ENCODE measurements around the gene RGPD8. TPM values are rescaled to one million over a fixed set of nuclear protein-coding genes. Genes with fewer than 3 reads are reported as not detected.

Gene RGPD8
- total RNA-seq, 4 donors from 2014 or later, result 23.9 to 33.7 (median 27.0) TPM

DNA sequence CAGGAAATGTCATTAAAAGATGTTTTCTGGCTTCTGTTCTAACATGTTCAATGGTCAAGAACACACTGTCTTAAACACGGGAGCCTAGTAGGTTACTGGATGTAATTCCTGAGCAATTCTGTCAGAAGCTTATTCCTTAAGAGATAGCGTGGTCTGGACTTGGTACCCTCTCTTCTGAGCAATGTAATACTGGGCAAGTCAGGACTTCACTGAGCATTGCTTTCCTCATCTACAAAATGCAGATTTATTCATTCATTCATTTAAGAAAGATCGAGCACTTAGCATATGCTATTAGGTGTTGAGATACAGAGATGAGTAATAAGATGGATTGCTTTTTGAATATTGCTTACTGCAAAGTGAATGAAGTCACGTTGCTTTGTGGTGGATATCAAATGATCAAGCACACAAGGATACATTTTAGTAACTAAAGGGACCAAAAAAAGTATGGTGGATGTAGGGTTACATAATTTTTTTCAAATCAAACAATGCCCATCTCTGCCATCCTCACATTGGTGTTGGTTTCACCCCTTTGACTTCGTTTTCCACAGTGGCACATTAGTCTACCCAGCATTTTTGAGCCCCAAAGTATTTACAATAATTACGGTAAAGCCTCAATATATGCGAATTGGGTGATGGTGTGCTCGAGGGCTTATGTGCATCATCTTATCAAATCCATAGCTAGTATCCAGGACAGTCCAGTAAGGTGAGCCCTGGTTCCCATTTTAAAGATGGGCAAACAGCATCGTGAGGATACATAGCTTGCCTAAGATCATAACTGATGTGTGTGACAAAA, 92.8 kb downstream of the RGPD8 start:
- TF ChIP-seq CTCF (IDR thresholded peaks at IDR 0.05), result no peak
- DNase-seq (ENCODE audit: low spot score), result no peak

DNA sequence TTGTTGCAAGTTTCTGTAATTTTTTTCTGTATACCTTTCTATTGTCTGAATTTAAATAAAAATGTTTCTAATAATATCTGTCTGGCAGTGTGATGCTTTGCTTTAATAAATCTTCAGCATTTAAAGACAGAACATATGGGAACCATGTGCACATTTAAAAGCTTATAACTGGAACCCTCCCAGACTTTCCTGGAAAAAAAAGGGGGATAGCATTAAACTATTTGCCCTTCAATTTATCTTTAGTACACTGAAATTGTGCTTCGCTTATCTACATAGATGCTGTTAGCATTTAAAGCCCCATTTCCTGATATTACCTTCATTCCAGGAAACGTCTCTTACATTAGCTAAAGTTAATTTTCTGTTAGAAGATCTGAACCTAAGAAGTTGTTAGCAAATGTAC, 93.5 kb downstream of the RGPD8 start:
- no peak for ATAC-seq (ENCODE audit: low FRiP score)
- no peak for DNase-seq (ENCODE audit: low spot score)
- TF ChIP-seq CTCF (IDR thresholded peaks at IDR 0.05), result no peak

More for the DNA sequence above, 92.8 kb downstream of the RGPD8 start:
- no peak for ATAC-seq (ENCODE audit: low FRiP score)

DNA sequence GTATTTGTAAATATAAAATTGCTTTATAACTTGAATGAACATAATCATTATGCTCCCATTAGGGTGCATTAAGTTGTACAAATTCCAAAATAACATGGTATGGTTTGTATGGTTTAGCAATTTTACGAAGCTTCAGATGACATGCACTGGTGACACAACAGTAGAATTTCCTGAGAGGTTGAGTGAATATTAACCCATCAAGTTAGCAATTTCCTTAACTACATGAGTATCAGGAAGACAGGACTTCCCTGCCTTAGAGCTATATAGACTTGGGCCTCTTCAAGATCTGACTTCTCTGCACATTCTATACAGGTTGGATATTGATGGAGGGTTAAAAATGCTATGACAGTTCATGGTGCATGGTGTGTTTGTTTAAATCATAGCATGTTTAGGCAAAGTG, 97.8 kb downstream of the RGPD8 start:
- ATAC-seq (ENCODE audit: low FRiP score), result no peak
- no peak for TF ChIP-seq CTCF (IDR thresholded peaks at IDR 0.05)
- no peak for DNase-seq (ENCODE audit: low spot score)

- TF ChIP-seq CTCF (IDR thresholded peaks at IDR 0.05), result no peak
- DNase-seq (ENCODE audit: low spot score) (no peak), ATAC-seq (ENCODE audit: low FRiP score) (no peak)
Observed at GRCh38 chr2:112332123-112332696, 101.2 kb downstream of the RGPD8 start.

GRCh38 chr2:112322919-112323318, 110.5 kb downstream of the RGPD8 start:
- TF ChIP-seq CTCF (IDR thresholded peaks at IDR 0.05), result no peak
- DNase-seq (ENCODE audit: low spot score), result no peak
- ATAC-seq (ENCODE audit: low FRiP score), result no peak

GRCh38 chr2:112321375-112322320, 111.8 kb downstream of the RGPD8 start:
- no peak for ATAC-seq (ENCODE audit: low FRiP score)
- DNase-seq (ENCODE audit: low spot score), result no peak
- no peak for TF ChIP-seq CTCF (IDR thresholded peaks at IDR 0.05)

Small RNA genes lying within 50 kb of the gene (small RNA-seq; reads per million reads assigned to genes)
- not detected for gene AC115115.1

Other genes with a start within 250 kb of the RGPD8 start
- 10 to 100 TPM; 13.0 to 29.5 (median 22.2) TPM for gene ZC3H8, start 178.6 kb downstream of the RGPD8 start, total RNA-seq
- 10 to 100 TPM in 1 of 4 donors, 1 to 10 TPM in 3; 3.6 to 24.0 (median 6.8) TPM for gene ZC3H6, start 158.0 kb downstream of the RGPD8 start, total RNA-seq
- 10 to 100 TPM; 26.9 to 43.1 (median 31.1) TPM for gene TTL, start 48.5 kb upstream of the RGPD8 start, total RNA-seq
- 10 to 100 TPM; 13.5 to 39.0 (median 14.6) TPM for gene POLR1B, start 108.8 kb upstream of the RGPD8 start, total RNA-seq
- gene CHCHD5, start 151.0 kb upstream of the RGPD8 start, total RNA-seq, result 10 to 100 TPM; 11.9 to 22.0 (median 15.7) TPM
- gene SLC20A1, start 212.3 kb upstream of the RGPD8 start, total RNA-seq, result 100 to 1,000 TPM in 2 of 4 donors, 10 to 100 TPM in 2; 33.1 to 299 (median 88.2) TPM